ENCODE results near the gene ZFP57.

ZFP57 gene

GRCh38 chr6:29629571-29629970 lies 51.4 kb downstream of the ZFP57 start:
- no peak overlapping the region for H3K4me3 ChIP-seq (ENCODE audit: low read depth, low read length)
- no peak for TF ChIP-seq CTCF (IDR thresholded peaks at IDR 0.05; ENCODE audit: borderline replicate concordance, insufficient read depth, low read depth, low read length)

GRCh38 chr6:29628419-29629281 lies 52.3 kb downstream of the ZFP57 start:
- TF ChIP-seq CTCF (IDR thresholded peaks at IDR 0.05; ENCODE audit: borderline replicate concordance, insufficient read depth, low read depth, low read length), result peak; percentile 83
- peak overlapping the region; percentile 18 for H3K4me3 ChIP-seq (ENCODE audit: low read depth, low read length)

- no peak for TF ChIP-seq CTCF (IDR thresholded peaks at IDR 0.05; ENCODE audit: borderline replicate concordance, insufficient read depth, low read depth, low read length)
- peak overlapping the region; percentile 18 for H3K4me3 ChIP-seq (ENCODE audit: low read depth, low read length)
Measured at GRCh38 chr6:29627755-29628418, 53.1 kb downstream of the ZFP57 start.

- no peak overlapping the region for H3K4me3 ChIP-seq (ENCODE audit: low read depth, low read length)
- TF ChIP-seq CTCF (IDR thresholded peaks at IDR 0.05; ENCODE audit: borderline replicate concordance, insufficient read depth, low read depth, low read length), result no peak
Measured at GRCh38 chr6:29626948-29627754, 53.8 kb downstream of the ZFP57 start.

GRCh38 chr6:29625337-29625930 lies 55.5 kb downstream of the ZFP57 start:
- no peak for TF ChIP-seq CTCF (IDR thresholded peaks at IDR 0.05; ENCODE audit: borderline replicate concordance, insufficient read depth, low read depth, low read length)
- no peak overlapping the region for H3K4me3 ChIP-seq (ENCODE audit: low read depth, low read length)

GRCh38 chr6:29624520-29624961 lies 56.4 kb downstream of the ZFP57 start:
- no peak overlapping the region for H3K4me3 ChIP-seq (ENCODE audit: low read depth, low read length)
- no peak for TF ChIP-seq CTCF (IDR thresholded peaks at IDR 0.05; ENCODE audit: borderline replicate concordance, insufficient read depth, low read depth, low read length)

Measured in GM12875 (cell line).